ENCODE data around the gene GLUL. TPM values are rescaled to one million over a fixed set of nuclear protein-coding genes. Genes with fewer than 3 reads are reported as not detected.

GLUL gene
- total RNA-seq, 3 donors from 2014 or later = 1,940 to 10,612 (median 2,824) TPM

GRCh38 chr1:182394055-182394775, 2.6 kb upstream of the GLUL start:
- no peaks in the 10 kb centered on the region for H3K27me3 ChIP-seq
- H3K27ac ChIP-seq = peak overlapping the region; percentile 61 to 99
- no peaks in the 10 kb centered on the region for H3K36me3 ChIP-seq
- H3K4me1 ChIP-seq = peaks cover 4 to 9% of the 10 kb centered on the region in 2 donors
- intact Hi-C loops (cut with DNase I; ENCODE audit: low total_unique reads) = loop anchor here (5.0 to 10.0 kb wide), 2 partner anchors 252 to 299 kb away; no protein-coding TSS in a partner anchor
- no peak for TF ChIP-seq CTCF (IDR thresholded peaks at IDR 0.05)
- TF ChIP-seq POLR2AphosphoS5 (IDR thresholded peaks at IDR 0.05) = peak in 1 of 3 donors; percentile 42
- peak overlapping the region in 1 of 3 donors; percentile 11 for H3K4me3 ChIP-seq
- no peak for DNase-seq (ENCODE audit: low spot score in 2 of 2)
- no peaks in the 10 kb centered on the region for H3K9me3 ChIP-seq

GRCh38 chr1:182392050-182393028, 749 bp upstream of the GLUL start:
- Histone ChIP-seq H3K27ac (peak overlapping the region; percentile 99), H3K27me3 (no peaks in the 10 kb centered on the region), H3K9me3 (no peaks in the 10 kb centered on the region), H3K4me1 (peaks cover 0 to 4% of the 10 kb centered on the region in 2 donors), H3K4me3 (peak overlapping the region; percentile 86 to 96 (median 90)), H3K36me3 (peaks cover 2% of the 10 kb centered on the region)
- TF ChIP-seq POLR2A (IDR thresholded peaks at IDR 0.05) (no peak), POLR2AphosphoS5 (IDR thresholded peaks at IDR 0.05) (no peak), CTCF (IDR thresholded peaks at IDR 0.05) (no peak)
- peak; percentile 38 to 58 for DNase-seq (ENCODE audit: low spot score in 2 of 2)
- intact Hi-C loops (cut with DNase I; ENCODE audit: low total_unique reads) = loop anchor here (5.0 to 10.0 kb wide), 2 partner anchors 250 to 298 kb away; no protein-coding TSS in a partner anchor

- peak overlapping the region; percentile 86 to 96 (median 90) for H3K4me3 ChIP-seq
- intact Hi-C loops (cut with DNase I; ENCODE audit: low total_unique reads) = loop anchor here (5.0 to 10.0 kb wide), 2 partner anchors 249 to 296 kb away; no protein-coding TSS in a partner anchor
- H3K4me1 ChIP-seq = peaks cover 0 to 2% of the 10 kb centered on the region in 2 donors
Observed at GRCh38 chr1:182391028-182391361, 595 bp downstream of the GLUL start.

GRCh38 chr1:182389619-182390047, 2.0 kb downstream of the GLUL start:
- no peak for TF ChIP-seq CTCF (IDR thresholded peaks at IDR 0.05)
- TF ChIP-seq POLR2A (IDR thresholded peaks at IDR 0.05) = peak; percentile 18
- TF ChIP-seq POLR2AphosphoS5 (IDR thresholded peaks at IDR 0.05) = peak; percentile 19 to 54 (median 23)
- Histone ChIP-seq H3K27ac (peak overlapping the region; percentile 99), H3K27me3 (no peaks in the 10 kb centered on the region), H3K9me3 (no peaks in the 10 kb centered on the region), H3K4me1 (peaks cover 0 to 2% of the 10 kb centered on the region in 2 donors), H3K4me3 (peak overlapping the region; percentile 86 to 96 (median 90)), H3K36me3 (peaks cover 21% of the 10 kb centered on the region)
- intact Hi-C loops (cut with DNase I; ENCODE audit: low total_unique reads) = loop anchor here (5.0 to 10.0 kb wide), 2 partner anchors 247 to 295 kb away; no protein-coding TSS in a partner anchor
- DNase-seq (ENCODE audit: low spot score in 2 of 2) = peak; percentile 45 to 59

More at GRCh38 chr1:182391028-182391361, 595 bp downstream of the GLUL start:
- Histone ChIP-seq H3K9me3 (no peaks in the 10 kb centered on the region), H3K27ac (peak overlapping the region; percentile 99), H3K36me3 (peaks cover 16% of the 10 kb centered on the region), H3K27me3 (no peaks in the 10 kb centered on the region)
- no peak for TF ChIP-seq POLR2A (IDR thresholded peaks at IDR 0.05)
- TF ChIP-seq CTCF (IDR thresholded peaks at IDR 0.05) = peak in 1 of 3 donors; percentile 38
- no peak for DNase-seq (ENCODE audit: low spot score in 2 of 2)

All from breast epithelium (tissue), 4 donors.